BJ (cell line): ENCODE data around the gene USP48. TPM values are rescaled to one million over a fixed set of nuclear protein-coding genes. Genes with fewer than 3 reads are reported as not detected.
A peak's percentile ranks its signal among the peaks of the same experiment; 100 is the strongest.

Experiments used
- CTCF ChIA-PET: fragments of 350-600 bp; formaldehyde crosslinking; extraction: SDS; loops from one replicate; lab custom pipeline; 2021; ENCODE audit warnings: antibody characterized with exemption, inconsistent platforms; lab: Yijun Ruan, JAX
- POLR2A ChIA-PET: fragments of 300-600 bp; sonication (Branson Sonifier 250); formaldehyde crosslinking; extraction: SDS; loops from one replicate; lab custom pipeline; 2021; ENCODE audit warnings: antibody characterized with exemption; lab: Charles Lee
- DNase-seq: peaks from one replicate; pipeline ENCODE4 v3.0.0-alpha.2; 2011; ENCODE audit warnings: low read depth
- H3K27me3 ChIP-seq: 2 replicates; pipeline ENCODE4 v1.6.0; 2011; ENCODE audit warnings: low read length; ENCODE audit not compliant: control insufficient read depth, insufficient read depth
- H3K36me3 ChIP-seq: 2 replicates; pipeline ENCODE4 v1.5.1; 2011; ENCODE audit warnings: low read length; ENCODE audit not compliant: control insufficient read depth, insufficient read depth
- H3K4me3 ChIP-seq: 2 replicates; pipeline ENCODE4 v1.5.1; 2011; ENCODE audit warnings: low read depth, mild to moderate bottlenecking, control low read depth, low read length
- CTCF ChIP-seq: IDR thresholded peaks from 2 replicates; pipeline ENCODE4 v1.5.1; 2011; ENCODE audit warnings: low read depth, mild to moderate bottlenecking, control low read depth, inconsistent platforms, low read length, moderate library complexity; ENCODE audit not compliant: insufficient read depth
- polyA plus RNA-seq: library from polyadenylated mRNA; depleted of rRNA; stranded (reverse); fragments of >200 nt; gene quantifications from 2 replicates; pipeline ENCODE4 v1.2.3, GENCODE V29; 2011

Gene USP48
- polyA plus RNA-seq, 1 experiment = 10.8 TPM

- Histone ChIP-seq H3K27me3 (no peaks in the 10 kb centered on the region), H3K4me3 (peak overlapping the region; percentile 40), H3K36me3 (no peaks in the 10 kb centered on the region)
- CTCF ChIA-PET = no interaction called here
- TF ChIP-seq CTCF = peak; percentile 58
- DNase-seq = no peak
- POLR2A ChIA-PET = no interaction called here
Observed at GRCh38 chr1:21814241-21814918, 31.4 kb upstream of the USP48 start.

- no peak for TF ChIP-seq CTCF
- H3K36me3 ChIP-seq = no peaks in the 10 kb centered on the region
- no peak overlapping the region for H3K4me3 ChIP-seq
- CTCF ChIA-PET = interaction anchor here (0.6 kb wide), 1 partner anchor 152 kb away, joined by 3 read pairs; no protein-coding TSS in a partner anchor
- DNase-seq = no peak
- no peaks in the 10 kb centered on the region for H3K27me3 ChIP-seq
- POLR2A ChIA-PET = no interaction called here
Observed at GRCh38 chr1:21813542-21813941, 30.6 kb upstream of the USP48 start.

- DNase-seq = no peak
- Histone ChIP-seq H3K4me3 (no peak within 1 kb of the TSS), H3K36me3 (no peaks in the 10 kb centered on the region), H3K27me3 (no peaks in the 10 kb centered on the region)
- ChIA-PET POLR2A (no interaction called here), CTCF (no interaction called here)
- TF ChIP-seq CTCF = no peak
Observed at GRCh38 chr1:21811875-21812305, 28.9 kb upstream of the USP48 start, which contains the start of gene LDLRAD2. Gene LDLRAD2 (plus strand): TSS chr1:21812265. CDS start chr1:21812452, 187 bp downstream.

- Histone ChIP-seq H3K27me3 (no peaks in the 10 kb centered on the region; the same call in 1 of the 2 replicates), H3K36me3 (no peaks in the 10 kb centered on the region), H3K4me3 (no peak overlapping the region)
- CTCF ChIA-PET = interaction anchor here (1.0 kb wide), 1 partner anchor 59 kb away, joined by 3 read pairs; no protein-coding TSS in a partner anchor
- no peak for DNase-seq
- no peak for TF ChIP-seq CTCF
- POLR2A ChIA-PET = no interaction called here
Observed at GRCh38 chr1:21804536-21804935, 21.6 kb upstream of the USP48 start.

GRCh38 chr1:21801100-21801499 lies 18.2 kb upstream of the USP48 start:
- no peak for TF ChIP-seq CTCF
- no peak overlapping the region for H3K4me3 ChIP-seq
- no peaks in the 10 kb centered on the region for H3K36me3 ChIP-seq
- ChIA-PET CTCF (interaction anchor here (0.6 kb wide), 1 partner anchor 21 kb away, joined by 3 read pairs; no protein-coding TSS in a partner anchor), POLR2A (no interaction called here)
- DNase-seq = no peak
- no peaks in the 10 kb centered on the region; the same call in 1 of the 2 replicates for H3K27me3 ChIP-seq
